SU-DHL-6 (cell line): Measurements from ENCODE around the gene TMPRSS13.

Source experiments
- CTCF ChIP-seq: fragments of 200-600 bp; sonication (generic); IDR thresholded peaks from one replicate; pipeline ENCODE4 v1.5.1; 2017; ENCODE audit warnings: antibody characterized with exemption, mild to moderate bottlenecking, low read length, moderate library complexity; ENCODE audit not compliant: insufficient read depth, poor library complexity, severe bottlenecking
- EZH2phosphoT487 ChIP-seq: fragments of 200-600 bp; sonication (generic), shearing (Covaris generic); conservative IDR thresholded peaks from 2 replicates; pipeline ENCODE4 v1.6.1; 2018; ENCODE audit warnings: mild to moderate bottlenecking, antibody characterized with exemption, low read length, moderate library complexity, mixed read lengths

- TF ChIP-seq CTCF (no peak), EZH2phosphoT487 (no peak)
These were observed 12.2 kb downstream of the TMPRSS13 start for GRCh38 chr11:117916956-117917355.
